Measurements from ENCODE around the gene SERP2.

- no peak for TF ChIP-seq E2F4 (CRISPR knock-in tag; IDR thresholded peaks at IDR 0.05; ENCODE audit: low read depth)
- no peak for TF ChIP-seq CTCF (IDR thresholded peaks at IDR 0.05 in 2 of 3, conservative IDR thresholded peaks at IDR 0.05 in 1 of 3; ENCODE audit: insufficient read depth in 2 of 3, low read depth in 1 of 3, low read length in 3 of 3)
- TF ChIP-seq TFAP4 (CRISPR knock-in tag; IDR thresholded peaks at IDR 0.05; ENCODE audit: borderline replicate concordance) = no peak
- TF ChIP-seq FUS (optimal IDR thresholded peaks at IDR 0.05; ENCODE audit: low read depth, low read length) = no peak
- TF ChIP-seq USF1 (CRISPR knock-in tag; IDR thresholded peaks at IDR 0.05) = no peak
- TF ChIP-seq SAP30 (IDR thresholded peaks at IDR 0.05; ENCODE audit: borderline replicate concordance, insufficient read depth, low read depth, low read length, poor library complexity, severe bottlenecking) = no peak
- peak; percentile 31; the same call in 1 of the 2 replicates for TF ChIP-seq EP300 (IDR thresholded peaks at IDR 0.05; ENCODE audit: low read length)
These were observed 4.8 kb upstream of the SERP2 start for GRCh38 chr13:44368599-44369368.

All from K562 (cell line).